Measurements from ENCODE around the gene ASIC5. TPM values are rescaled to one million over a fixed set of nuclear protein-coding genes. Genes with fewer than 3 reads are reported as not detected.

ASIC5 gene
- total and polyA plus RNA-seq, 2 donors (not counting 1 experiment from before 2014, with no cell fraction given): not detected

- Mint-ChIP-seq H3K27me3 (no peaks in the 10 kb centered on the region), H3K9me3 (ENCODE audit: insufficient read depth) (no peaks in the 10 kb centered on the region), H3K4me3 (no peak overlapping the region), H3K4me1 (no peaks in the 10 kb centered on the region), H3K27ac (no peak overlapping the region)
- Histone ChIP-seq H3K9me3 (ENCODE audit: control extremely low read depth in 1 of 3, control insufficient read depth in 2 of 3, insufficient read depth in 1 of 3, low read length in 2 of 3) (no peaks in the 10 kb centered on the region), H3K4me2 (replicated peaks; ENCODE audit: low read depth, low read length, poor library complexity, severe bottlenecking) (no peak overlapping the region), H4K20me1 (ENCODE audit: control insufficient read depth, insufficient read depth, low read length, poor library complexity, severe bottlenecking) (no peaks in the 10 kb centered on the region), H3K4me3 (ENCODE audit: control extremely low read depth in 1 of 5, extremely low read depth in 1 of 5, insufficient read depth in 1 of 5, low read depth in 2 of 5, low read length in 4 of 5) (no peak overlapping the region), H3K9ac (ENCODE audit: low read length) (no peak overlapping the region), H3K27me3 (replicated peaks in 1 of 4; ENCODE audit: control extremely low read depth in 1 of 4, control insufficient read depth in 3 of 4, insufficient read depth in 4 of 4, low read length in 3 of 4) (peaks cover 0 to 2% (median 0%) of the 10 kb centered on the region in 4 experiments), H3K4me1 (ENCODE audit: control insufficient read depth in 2 of 2, insufficient read depth in 2 of 2, low read length in 2 of 2) (no peaks in the 10 kb centered on the region), H3K79me2 (ENCODE audit: control insufficient read depth, insufficient read depth, low read length) (no peaks in the 10 kb centered on the region), H2AFZ (ENCODE audit: insufficient read depth, low read depth, low read length, poor library complexity, severe bottlenecking) (no peak overlapping the region), H3K27ac (ENCODE audit: low read length in 2 of 2) (no peak overlapping the region), H3K36me3 (replicated peaks in 1 of 2; ENCODE audit: control extremely low read depth in 1 of 2, control insufficient read depth in 1 of 2, extremely low read depth in 1 of 2, insufficient read depth in 2 of 2, low read length in 1 of 2) (no peaks in the 10 kb centered on the region)
- POLR2A ChIA-PET: no interaction called here
- intact Hi-C loops (cut with micrococcal nuclease): no loop called here
- ATAC-seq (ENCODE audit: low read depth): no peak
- no peak for DNase-seq
- TF ChIP-seq CTCF (IDR thresholded peaks at IDR 0.05): no peak
- CTCF ChIA-PET: no interaction called here
- WGBS (ENCODE audit: insufficient coverage): 40% methylated on average over 2 of the region's 3 CpGs
Observed at GRCh38 chr4:155891058-155891457, 25.0 kb upstream of the ASIC5 start.

- Histone ChIP-seq H4K20me1 (ENCODE audit: control insufficient read depth, insufficient read depth, low read length, poor library complexity, severe bottlenecking) (no peaks in the 10 kb centered on the region), H3K9ac (ENCODE audit: low read length) (no peak overlapping the region), H3K27me3 (replicated peaks in 1 of 4; ENCODE audit: control extremely low read depth in 1 of 4, control insufficient read depth in 3 of 4, insufficient read depth in 4 of 4, low read length in 3 of 4) (peaks cover 0 to 2% (median 0%) of the 10 kb centered on the region in 4 experiments), H3K9me3 (ENCODE audit: control extremely low read depth in 1 of 3, control insufficient read depth in 2 of 3, insufficient read depth in 1 of 3, low read length in 2 of 3) (no peaks in the 10 kb centered on the region), H3K4me3 (ENCODE audit: control extremely low read depth in 1 of 5, extremely low read depth in 1 of 5, insufficient read depth in 1 of 5, low read depth in 2 of 5, low read length in 4 of 5) (no peak overlapping the region), H3K4me2 (replicated peaks; ENCODE audit: low read depth, low read length, poor library complexity, severe bottlenecking) (no peak overlapping the region), H3K79me2 (ENCODE audit: control insufficient read depth, insufficient read depth, low read length) (no peaks in the 10 kb centered on the region), H3K36me3 (replicated peaks in 1 of 2; ENCODE audit: control extremely low read depth in 1 of 2, control insufficient read depth in 1 of 2, extremely low read depth in 1 of 2, insufficient read depth in 2 of 2, low read length in 1 of 2) (no peaks in the 10 kb centered on the region), H3K4me1 (ENCODE audit: control insufficient read depth in 2 of 2, insufficient read depth in 2 of 2, low read length in 2 of 2) (no peaks in the 10 kb centered on the region), H3K27ac (ENCODE audit: low read length in 2 of 2) (no peak overlapping the region), H2AFZ (ENCODE audit: insufficient read depth, low read depth, low read length, poor library complexity, severe bottlenecking) (no peak overlapping the region)
- no peak overlapping the region for H3K4me3 Mint-ChIP-seq
- no peaks in the 10 kb centered on the region for H3K27me3 Mint-ChIP-seq
- POLR2A ChIA-PET: no interaction called here
- intact Hi-C loops (cut with micrococcal nuclease): no loop called here
- DNase-seq (no peak), ATAC-seq (ENCODE audit: low read depth) (no peak)
- no peaks in the 10 kb centered on the region for H3K9me3 Mint-ChIP-seq (ENCODE audit: insufficient read depth)
- no peaks in the 10 kb centered on the region for H3K4me1 Mint-ChIP-seq
- CTCF ChIA-PET: no interaction called here
- TF ChIP-seq EZH2 (IDR thresholded peaks at IDR 0.05; ENCODE audit: borderline replicate concordance, insufficient read depth, low read depth, low read length, poor library complexity, severe bottlenecking) (no peak), CTCF (IDR thresholded peaks at IDR 0.05) (no peak)
- no CpG with 5 or more reads among the region's 2 CpGs for WGBS (ENCODE audit: insufficient coverage)
- no peak overlapping the region for H3K27ac Mint-ChIP-seq
Observed at GRCh38 chr4:155889946-155890345, 23.9 kb upstream of the ASIC5 start.

All from B cell (primary cell).